GM12864 (cell line): ENCODE data around the gene HEXB.

Source experiments
- DNase-seq: peaks from one replicate; pipeline ENCODE4 v3.0.0-alpha.2; 2011; ENCODE audit warnings: low read depth
- H3K4me3 ChIP-seq: 2 replicates; pipeline ENCODE4 v1.5.1; 2011; ENCODE audit warnings: mild to moderate bottlenecking, low read depth, low read length, control low read depth
- CTCF ChIP-seq: IDR thresholded peaks from 2 replicates; pipeline ENCODE4 v1.5.1; 2011; ENCODE audit warnings: low read depth, mild to moderate bottlenecking, moderate library complexity, low read length, control low read depth, inconsistent platforms; ENCODE audit errors: missing control alignments

The HEXB gene

GRCh38 chr5:74655716-74656115, 29.3 kb upstream of the HEXB start:
- no peak for DNase-seq
- no peak overlapping the region for H3K4me3 ChIP-seq
- no peak for TF ChIP-seq CTCF

GRCh38 chr5:74657165-74657564, 27.9 kb upstream of the HEXB start:
- no peak for TF ChIP-seq CTCF
- DNase-seq, result no peak
- no peak overlapping the region for H3K4me3 ChIP-seq

- no peak for DNase-seq
- no peak overlapping the region for H3K4me3 ChIP-seq
- no peak for TF ChIP-seq CTCF
Observed at GRCh38 chr5:74659172-74659571, 25.9 kb upstream of the HEXB start.

GRCh38 chr5:74660140-74660539, 24.9 kb upstream of the HEXB start:
- no peak for DNase-seq
- no peak for TF ChIP-seq CTCF
- no peak overlapping the region for H3K4me3 ChIP-seq

GRCh38 chr5:74660873-74661272, 24.2 kb upstream of the HEXB start:
- no peak overlapping the region for H3K4me3 ChIP-seq
- no peak for DNase-seq
- TF ChIP-seq CTCF, result no peak

- DNase-seq, result no peak
- H3K4me3 ChIP-seq, result no peak overlapping the region
- no peak for TF ChIP-seq CTCF
Observed at GRCh38 chr5:74664551-74664950, 20.5 kb upstream of the HEXB start.

- no peak overlapping the region for H3K4me3 ChIP-seq
- TF ChIP-seq CTCF, result no peak
- no peak for DNase-seq
Observed at GRCh38 chr5:74665273-74665672, 19.8 kb upstream of the HEXB start.
